GM19240 (cell line): Measurements from ENCODE around the gene PCDHA13.
"Not testable (repeated sequence)": the region's sequence is repeated elsewhere in the genome, so short reads cannot be mapped to it uniquely, and the experiment has no call there.

Experiments used
- DNase-seq: peaks from one replicate; pipeline ENCODE4 v3.0.0; 2011; ENCODE audit warnings: low spot score; ENCODE audit not compliant: insufficient read length

The PCDHA13 gene, protein sequence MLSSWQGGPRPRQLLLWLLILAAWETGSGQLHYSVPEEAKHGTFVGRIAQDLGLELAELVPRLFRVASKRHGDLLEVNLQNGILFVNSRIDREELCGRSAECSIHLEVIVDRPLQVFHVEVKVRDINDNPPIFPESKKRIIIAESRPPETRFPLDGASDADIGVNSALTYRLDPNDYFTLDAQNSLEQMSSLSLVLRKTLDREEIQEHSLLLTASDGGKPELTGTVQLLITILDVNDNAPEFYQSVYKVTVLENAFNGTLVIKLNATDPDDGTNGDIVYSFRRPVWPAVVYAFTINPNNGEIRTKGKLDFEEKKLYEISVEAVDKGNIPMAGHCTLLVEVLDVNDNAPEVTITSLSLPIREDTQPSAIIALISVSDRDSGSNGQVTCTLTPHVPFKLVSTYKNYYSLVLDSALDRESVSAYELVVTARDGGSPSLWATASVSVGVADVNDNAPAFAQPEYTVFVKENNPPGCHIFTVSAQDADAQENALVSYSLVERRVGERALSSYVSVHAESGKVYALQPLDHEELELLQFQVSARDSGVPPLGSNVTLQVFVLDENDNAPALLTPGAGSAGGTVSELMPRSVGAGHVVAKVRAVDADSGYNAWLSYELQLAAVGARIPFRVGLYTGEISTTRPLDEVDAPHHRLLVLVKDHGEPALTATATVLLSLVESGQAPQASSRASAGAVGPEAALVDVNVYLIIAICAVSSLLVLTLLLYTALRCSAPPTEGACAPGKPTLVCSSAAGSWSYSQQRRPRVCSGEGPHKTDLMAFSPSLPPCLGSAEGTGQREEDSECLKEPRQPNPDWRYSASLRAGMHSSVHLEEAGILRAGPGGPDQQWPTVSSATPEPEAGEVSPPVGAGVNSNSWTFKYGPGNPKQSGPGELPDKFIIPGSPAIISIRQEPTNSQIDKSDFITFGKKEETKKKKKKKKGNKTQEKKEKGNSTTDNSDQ

DNA sequence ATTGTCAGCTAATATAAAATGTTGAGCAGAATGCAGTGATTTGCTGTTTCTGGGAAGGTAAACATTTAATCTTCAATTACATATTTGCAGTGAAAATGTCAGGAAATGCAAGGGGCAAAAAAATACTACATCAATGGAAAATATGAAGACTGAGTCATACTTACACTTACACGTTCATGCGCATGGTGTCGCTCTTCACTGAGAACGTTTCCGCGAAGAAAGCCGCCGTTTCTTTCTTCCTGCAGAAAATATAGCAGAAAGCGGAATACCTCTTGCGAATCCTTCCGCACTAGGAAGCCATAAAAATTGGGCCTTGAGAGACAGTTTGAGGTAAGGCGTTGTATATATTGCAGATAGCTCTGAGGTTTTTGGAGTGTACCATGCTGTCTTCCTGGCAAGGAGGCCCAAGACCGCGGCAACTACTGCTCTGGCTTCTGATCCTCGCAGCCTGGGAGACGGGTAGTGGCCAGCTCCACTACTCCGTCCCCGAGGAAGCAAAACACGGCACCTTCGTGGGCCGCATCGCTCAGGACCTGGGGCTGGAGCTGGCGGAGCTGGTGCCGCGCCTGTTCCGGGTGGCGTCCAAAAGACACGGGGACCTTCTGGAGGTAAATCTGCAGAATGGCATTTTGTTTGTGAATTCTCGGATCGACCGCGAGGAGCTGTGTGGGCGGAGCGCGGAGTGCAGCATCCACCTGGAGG lies at the start of gene PCDHA13:
Gene PCDHA13 (plus strand): TSS at position 236 of the 702 bp plus-strand sequence. CDS start 145 bp downstream, at position 381.
- no peak for DNase-seq

DNA sequence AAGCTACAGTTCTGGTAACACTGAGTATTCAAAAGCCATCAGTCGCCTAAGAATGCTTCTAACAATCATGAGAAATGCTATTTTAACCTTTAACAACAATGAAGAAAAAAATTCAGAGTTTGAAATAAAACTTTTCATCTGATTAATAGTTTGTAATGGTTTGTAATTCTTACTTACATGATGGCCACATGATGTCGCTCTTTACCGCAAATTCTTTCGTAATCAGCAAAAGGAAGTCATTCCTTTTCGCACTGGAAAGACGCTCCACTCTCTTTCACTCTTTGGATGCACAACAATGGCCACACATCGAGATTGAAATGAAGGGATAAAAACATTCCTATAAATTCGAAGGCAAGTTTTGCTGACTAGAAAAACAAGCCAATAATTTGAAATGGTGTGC lies 47.9 kb upstream of the PCDHA13 start, which contains the start of gene PCDHA7:
Gene PCDHA7 (plus strand): TSS at position 277 of the 400 bp plus-strand sequence. CDS start 115 bp downstream, at position 392.
- DNase-seq, result no peak

DNA sequence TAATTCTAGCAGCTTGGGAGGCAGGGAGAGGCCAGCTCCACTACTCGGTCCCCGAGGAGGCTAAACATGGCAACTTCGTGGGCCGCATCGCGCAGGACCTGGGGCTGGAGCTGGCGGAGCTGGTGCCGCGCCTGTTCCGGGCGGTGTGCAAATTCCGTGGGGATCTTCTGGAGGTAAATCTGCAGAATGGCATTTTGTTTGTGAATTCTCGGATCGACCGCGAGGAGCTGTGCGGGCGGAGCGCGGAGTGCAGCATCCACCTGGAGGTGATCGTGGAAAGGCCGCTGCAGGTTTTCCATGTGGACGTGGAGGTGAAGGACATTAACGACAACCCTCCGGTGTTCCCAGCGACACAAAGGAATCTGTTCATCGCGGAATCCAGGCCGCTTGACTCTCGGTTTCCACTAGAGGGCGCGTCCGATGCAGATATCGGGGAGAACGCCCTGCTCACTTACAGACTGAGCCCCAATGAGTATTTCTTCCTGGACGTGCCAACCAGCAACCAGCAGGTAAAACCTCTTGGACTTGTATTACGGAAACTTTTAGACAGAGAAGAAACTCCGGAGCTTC lies 47.4 kb upstream of the PCDHA13 start:
- not testable (repeated sequence) for DNase-seq

DNA sequence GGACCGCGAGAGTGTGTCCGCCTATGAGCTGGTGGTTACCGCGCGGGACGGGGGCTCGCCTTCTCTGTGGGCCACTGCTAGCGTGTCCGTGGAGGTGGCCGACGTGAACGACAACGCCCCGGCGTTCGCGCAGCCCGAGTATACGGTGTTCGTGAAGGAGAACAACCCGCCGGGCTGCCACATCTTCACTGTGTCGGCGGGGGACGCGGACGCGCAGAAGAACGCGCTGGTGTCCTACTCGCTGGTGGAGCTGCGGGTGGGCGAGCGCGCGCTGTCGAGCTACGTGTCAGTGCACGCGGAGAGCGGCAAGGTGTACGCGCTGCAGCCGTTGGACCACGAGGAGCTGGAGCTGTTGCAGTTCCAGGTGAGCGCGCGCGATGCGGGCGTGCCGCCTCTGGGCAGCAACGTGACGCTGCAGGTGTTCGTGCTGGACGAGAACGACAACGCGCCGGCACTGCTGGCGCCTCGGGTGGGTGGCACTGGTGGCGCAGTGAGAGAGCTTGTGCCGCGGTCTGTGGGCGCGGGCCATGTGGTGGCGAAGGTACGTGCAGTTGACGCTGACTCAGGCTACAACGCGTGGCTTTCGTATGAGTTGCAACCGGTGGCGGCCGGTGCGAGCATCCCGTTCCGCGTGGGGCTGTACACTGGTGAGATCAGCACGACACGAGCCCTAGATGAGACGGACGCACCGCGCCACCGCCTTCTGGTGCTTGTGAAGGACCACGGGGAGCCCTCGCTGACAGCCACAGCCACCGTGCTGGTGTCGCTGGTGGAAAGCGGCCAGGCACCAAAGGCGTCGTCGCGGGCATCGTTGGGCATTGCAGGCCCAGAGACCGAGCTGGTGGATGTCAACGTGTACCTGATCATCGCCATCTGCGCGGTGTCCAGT lies 46.1 kb upstream of the PCDHA13 start:
- DNase-seq, result no peak

DNA sequence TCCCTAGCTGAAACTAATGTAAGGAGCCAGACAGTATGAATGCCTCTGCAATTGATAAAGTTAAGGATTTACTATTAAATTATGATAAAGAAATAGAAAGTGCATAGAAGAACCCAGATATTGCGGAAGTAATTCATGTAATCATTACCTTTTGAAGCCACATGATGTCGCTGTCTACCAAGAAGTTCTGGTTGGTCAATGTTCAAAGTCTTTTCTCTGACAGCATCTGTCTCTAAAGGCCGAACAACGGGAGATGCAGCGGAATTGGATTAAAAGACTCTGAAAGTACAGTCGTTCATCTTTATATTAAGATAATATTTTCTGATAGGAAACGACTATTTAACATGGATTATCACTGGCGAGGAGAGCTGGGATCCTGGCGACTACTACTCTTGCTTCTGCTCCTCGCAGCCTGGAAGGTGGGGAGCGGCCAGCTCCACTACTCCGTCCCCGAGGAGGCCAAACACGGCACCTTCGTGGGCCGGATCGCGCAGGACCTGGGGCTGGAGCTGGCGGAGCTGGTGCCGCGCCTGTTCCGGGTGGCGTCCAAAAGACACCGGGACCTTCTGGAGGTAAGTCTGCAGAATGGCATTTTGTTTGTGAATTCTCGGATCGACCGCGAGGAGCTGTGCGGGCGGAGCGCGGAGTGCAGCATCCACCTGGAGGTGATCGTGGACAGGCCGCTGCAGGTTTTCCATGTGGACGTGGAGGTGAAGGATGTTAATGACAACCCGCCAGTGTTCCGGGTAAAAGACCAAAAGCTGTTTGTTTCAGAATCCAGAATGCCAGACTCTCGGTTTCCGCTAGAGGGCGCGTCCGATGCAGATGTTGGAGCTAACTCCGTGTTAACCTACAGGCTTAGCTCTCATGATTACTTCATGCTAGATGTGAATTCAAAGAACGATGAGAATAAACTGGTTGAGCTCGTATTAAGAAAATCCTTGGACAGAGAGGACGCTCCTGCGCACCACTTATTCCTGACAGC lies 40.7 kb upstream of the PCDHA13 start, which contains the start of gene PCDHA8:
Gene PCDHA8 (plus strand): TSS at position 210 of the 985 bp plus-strand sequence. CDS start 135 bp downstream, at position 345.
- DNase-seq, result no peak

DNA sequence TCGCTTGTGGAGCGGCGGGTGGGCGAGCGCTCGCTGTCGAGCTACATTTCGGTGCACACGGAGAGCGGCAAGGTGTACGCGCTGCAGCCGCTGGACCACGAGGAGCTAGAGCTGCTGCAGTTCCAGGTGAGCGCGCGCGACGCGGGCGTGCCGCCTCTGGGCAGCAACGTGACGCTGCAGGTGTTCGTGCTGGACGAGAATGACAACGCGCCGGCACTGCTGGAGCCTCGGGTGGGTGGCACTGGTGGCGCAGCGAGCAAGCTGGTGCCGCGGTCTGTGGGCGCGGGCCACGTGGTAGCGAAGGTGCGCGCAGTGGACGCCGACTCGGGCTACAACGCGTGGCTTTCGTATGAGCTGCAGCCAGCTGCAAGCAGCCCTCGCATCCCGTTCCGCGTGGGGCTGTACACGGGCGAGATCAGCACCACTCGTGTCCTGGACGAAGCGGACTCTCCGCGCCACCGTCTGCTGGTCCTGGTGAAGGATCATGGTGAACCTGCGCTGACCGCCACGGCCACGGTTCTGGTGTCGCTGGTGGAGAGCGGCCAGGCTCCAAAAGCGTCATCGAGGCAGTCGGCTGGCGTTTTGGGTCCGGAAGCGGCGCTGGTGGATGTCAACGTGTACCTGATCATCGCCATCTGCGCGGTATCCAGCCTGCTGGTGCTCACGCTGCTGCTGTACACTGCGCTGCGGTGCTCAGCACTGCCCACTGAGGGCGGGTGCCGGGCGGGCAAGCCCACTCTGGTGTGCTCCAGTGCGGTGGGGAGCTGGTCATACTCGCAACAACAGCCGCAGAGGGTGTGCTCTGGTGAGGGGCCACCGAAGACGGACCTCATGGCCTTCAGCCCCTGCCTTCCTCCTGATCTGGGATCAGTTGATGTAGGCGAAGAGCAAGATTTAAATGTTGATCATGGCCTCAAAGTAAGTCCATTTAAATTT lies 38.9 kb upstream of the PCDHA13 start:
- DNase-seq, result no peak

DNA sequence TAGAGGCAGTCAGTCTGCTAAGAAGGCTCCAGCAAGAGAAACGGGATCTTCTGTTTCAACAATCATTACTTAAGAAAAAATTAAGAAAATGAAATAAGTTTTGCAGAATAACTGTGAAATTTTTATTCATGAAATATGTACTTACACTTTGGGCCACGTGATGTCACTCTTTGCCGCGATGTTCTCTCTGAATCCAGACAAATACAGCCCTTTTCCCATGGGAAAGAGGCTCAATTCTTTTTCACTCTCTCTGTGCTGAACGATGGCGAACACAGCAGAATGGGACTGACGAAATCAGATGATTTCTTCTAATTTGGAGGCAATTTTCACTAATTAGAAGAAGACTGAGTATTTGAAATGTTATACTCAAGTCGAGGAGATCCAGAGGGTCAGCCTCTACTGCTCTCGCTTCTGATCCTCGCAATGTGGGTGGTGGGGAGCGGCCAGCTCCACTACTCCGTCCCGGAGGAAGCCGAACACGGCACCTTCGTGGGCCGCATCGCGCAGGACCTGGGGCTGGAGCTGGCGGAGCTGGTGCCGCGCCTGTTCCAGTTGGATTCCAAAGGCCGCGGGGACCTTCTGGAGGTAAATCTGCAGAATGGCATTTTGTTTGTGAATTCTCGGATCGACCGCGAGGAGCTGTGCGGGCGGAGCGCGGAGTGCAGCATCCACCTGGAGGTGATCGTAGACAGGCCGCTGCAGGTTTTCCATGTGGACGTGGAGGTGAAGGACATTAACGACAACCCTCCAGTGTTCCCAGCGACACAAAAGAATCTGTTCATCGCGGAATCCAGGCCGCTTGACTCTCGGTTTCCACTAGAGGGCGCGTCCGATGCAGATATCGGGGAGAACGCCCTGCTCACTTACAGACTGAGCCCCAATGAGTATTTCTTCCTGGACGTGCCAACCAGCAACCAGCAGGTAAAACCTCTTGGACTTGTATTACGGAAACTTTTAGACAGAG lies 33.5 kb upstream of the PCDHA13 start, which contains the start of gene PCDHA9:
Gene PCDHA9 (plus strand): TSS at position 244 of the 964 bp plus-strand sequence. CDS start 114 bp downstream, at position 358.
- not testable (repeated sequence) for DNase-seq

DNA sequence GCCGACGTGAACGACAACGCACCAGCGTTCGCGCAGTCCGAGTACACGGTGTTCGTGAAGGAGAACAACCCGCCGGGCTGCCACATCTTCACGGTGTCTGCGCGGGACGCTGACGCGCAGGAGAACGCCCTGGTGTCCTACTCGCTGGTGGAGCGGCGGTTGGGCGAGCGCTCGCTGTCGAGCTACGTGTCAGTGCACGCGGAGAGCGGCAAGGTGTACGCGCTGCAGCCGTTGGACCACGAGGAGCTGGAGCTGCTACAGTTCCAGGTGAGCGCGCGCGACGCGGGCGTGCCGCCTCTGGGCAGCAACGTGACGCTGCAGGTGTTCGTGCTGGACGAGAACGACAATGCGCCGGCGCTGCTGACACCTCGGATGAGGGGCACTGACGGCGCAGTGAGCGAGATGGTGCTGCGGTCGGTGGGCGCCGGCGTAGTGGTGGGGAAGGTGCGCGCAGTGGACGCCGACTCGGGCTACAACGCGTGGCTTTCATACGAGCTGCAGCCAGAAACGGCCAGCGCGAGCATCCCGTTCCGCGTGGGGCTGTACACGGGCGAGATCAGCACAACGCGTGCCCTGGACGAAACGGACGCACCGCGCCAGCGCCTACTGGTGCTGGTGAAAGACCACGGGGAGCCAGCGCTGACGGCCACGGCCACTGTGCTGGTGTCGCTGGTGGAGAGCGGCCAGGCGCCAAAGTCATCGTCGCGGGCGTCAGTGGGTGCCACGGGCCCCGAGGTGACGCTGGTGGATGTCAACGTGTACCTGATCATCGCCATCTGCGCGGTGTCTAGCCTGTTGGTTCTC lies 31.9 kb upstream of the PCDHA13 start:
- not testable (repeated sequence) for DNase-seq

DNA sequence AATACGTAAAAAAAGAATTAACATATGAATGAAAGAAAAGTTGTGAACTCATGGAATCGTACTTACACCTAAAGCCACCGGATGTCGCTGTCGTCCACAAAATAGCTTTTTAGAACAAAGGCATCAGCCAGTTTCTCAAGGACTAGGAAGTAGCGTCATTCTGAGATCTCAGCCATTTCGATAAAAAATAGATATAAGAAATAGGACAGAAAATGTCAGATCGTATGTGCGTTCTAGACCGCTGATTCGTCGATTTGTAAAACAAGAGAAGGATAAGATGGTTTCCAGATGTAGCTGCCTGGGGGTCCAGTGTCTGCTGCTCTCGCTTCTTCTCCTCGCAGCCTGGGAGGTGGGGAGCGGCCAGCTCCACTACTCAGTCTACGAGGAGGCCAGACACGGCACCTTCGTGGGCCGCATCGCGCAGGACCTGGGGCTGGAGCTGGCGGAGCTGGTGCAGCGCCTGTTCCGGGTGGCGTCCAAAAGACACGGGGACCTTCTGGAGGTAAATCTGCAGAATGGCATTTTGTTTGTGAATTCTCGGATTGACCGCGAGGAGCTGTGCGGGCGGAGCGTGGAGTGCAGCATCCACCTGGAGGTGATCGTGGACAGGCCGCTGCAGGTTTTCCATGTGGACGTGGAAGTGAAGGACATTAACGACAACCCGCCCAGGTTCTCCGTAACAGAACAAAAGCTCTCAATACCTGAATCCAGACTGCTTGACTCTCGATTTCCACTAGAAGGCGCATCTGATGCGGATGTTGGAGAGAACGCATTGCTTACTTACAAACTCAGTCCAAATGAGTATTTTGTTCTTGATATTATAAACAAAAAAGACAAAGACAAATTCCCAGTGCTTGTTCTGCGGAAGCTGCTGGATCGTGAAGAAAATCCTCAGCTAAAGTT lies 25.9 kb upstream of the PCDHA13 start, which contains the start of gene PCDHA10:
Gene PCDHA10 (plus strand): TSS at position 126 of the 903 bp plus-strand sequence. CDS start 152 bp downstream, at position 278.
- no peak for DNase-seq

DNA sequence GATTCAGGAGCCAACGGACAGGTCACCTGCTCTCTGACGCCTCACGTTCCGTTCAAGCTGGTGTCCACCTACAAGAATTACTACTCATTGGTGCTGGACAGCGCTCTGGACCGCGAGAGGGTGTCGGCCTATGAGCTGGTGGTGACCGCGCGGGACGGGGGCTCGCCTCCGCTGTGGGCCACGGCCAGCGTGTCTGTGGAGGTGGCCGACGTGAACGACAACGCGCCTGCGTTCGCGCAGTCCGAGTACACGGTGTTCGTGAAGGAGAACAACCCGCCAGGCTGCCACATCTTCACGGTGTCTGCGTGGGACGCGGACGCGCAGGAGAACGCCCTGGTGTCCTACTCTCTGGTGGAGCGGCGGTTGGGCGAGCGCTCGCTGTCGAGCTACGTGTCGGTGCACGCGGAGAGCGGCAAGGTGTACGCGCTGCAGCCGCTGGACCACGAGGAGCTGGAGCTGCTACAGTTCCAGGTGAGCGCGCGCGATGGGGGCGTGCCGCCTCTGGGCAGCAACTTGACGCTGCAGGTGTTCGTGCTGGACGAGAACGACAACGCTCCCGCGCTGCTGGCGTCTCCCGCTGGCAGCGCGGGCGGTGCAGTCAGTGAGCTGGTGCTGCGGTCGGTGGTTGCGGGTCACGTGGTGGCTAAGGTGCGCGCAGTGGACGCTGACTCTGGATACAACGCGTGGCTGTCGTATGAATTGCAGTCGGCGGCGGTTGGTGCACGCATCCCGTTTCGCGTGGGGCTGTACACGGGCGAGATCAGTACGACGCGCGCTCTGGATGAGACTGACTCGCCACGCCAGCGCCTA lies 24.5 kb upstream of the PCDHA13 start:
- DNase-seq, result no peak

DNA sequence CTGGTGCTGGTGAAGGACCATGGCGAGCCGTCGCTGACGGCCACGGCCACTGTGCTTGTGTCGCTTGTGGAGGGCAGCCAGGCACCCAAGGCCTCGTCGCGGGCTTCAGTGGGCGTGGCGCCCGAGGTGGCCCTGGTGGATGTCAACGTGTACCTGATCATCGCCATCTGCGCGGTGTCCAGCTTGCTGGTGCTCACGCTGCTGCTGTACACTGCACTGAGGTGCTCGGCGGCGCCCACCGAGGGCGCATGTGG lies 24.0 kb upstream of the PCDHA13 start:
- no peak for DNase-seq

DNA sequence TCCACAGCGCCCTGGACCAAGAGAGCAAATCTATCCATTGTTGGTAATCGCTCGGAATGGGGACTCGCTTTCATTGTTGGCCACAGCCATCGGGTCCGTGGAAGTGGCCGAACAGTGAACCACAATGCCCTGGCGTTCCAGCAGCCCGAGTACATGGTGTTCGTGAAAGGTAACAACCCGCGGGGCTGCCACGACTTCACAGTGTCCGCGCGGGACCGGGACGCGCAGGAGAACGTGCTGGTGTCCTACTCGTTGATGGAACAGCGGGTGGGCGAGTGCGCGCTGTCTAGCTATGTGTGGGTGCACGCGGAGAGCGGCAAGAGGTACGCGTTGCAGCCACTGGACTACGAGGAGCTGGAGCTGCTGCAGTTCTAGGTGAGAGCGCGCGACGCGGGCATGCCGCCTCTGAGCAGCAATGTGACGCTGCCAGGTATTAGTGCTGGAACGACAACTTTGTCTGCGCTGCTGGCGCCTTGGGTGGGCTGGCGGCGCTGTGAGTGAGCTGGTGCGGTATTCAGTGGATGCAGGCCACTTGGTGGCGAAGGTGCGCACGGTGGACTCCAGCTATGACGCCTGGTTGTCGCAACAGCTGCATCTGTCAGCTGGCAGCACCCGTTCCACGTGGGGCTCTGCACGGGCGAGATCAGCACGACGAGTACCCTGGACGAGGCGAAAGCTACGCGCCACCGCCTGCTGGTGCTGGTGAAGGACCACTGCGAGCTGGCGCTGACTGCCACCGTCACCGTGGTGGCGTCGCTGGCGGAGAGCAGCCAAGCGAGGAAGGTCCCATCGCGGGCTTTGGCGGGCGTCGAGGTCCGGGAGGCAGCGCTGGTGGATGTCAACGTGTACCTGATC lies 19.3 kb upstream of the PCDHA13 start:
- no peak for DNase-seq
